Trophoblast cell (in vitro differentiated cells and primary cell): ENCODE measurements around the gene GATA3.

Experiments used
- DNase-seq, 2 donors: peaks; one replicate each; pipeline ENCODE4 v3.0.0-alpha.2; 2016
- H2AFZ ChIP-seq: 2 replicates; pipeline ENCODE4 v1.6.1; 2013; ENCODE audit warnings: low read length, moderate library complexity, mild to moderate bottlenecking; ENCODE audit not compliant: insufficient read depth, poor library complexity
- H2AK5ac ChIP-seq: 2 replicates; pipeline ENCODE4 v1.6.1; 2013; ENCODE audit warnings: mild to moderate bottlenecking, low read length
- H2BK120ac ChIP-seq: 2 replicates; pipeline ENCODE4 v1.6.1; 2013; ENCODE audit warnings: low read length, mild to moderate bottlenecking, moderate library complexity; ENCODE audit not compliant: insufficient read depth, poor library complexity
- H2BK12ac ChIP-seq: 2 replicates; pipeline ENCODE4 v1.6.1; 2013; ENCODE audit warnings: mild to moderate bottlenecking, low read length, moderate library complexity
- H2BK5ac ChIP-seq: 2 replicates; pipeline ENCODE4 v1.6.1; 2013; ENCODE audit warnings: low read length, low read depth, moderate library complexity, mild to moderate bottlenecking; ENCODE audit not compliant: poor library complexity
- H3K14ac ChIP-seq: 2 replicates; pipeline ENCODE4 v1.6.1; 2013; ENCODE audit warnings: mild to moderate bottlenecking, low read length
- H3K18ac ChIP-seq: 2 replicates; pipeline ENCODE4 v1.6.1; 2013; ENCODE audit warnings: mild to moderate bottlenecking, low read length
- H3K23ac ChIP-seq: 2 replicates; pipeline ENCODE4 v1.6.1; 2013; ENCODE audit warnings: low read length
- H3K27ac ChIP-seq: 2 replicates; pipeline ENCODE4 v1.5.1; 2013; ENCODE audit warnings: low read depth, mild to moderate bottlenecking, inconsistent platforms, low read length, moderate library complexity
- H3K27me3 ChIP-seq: 2 replicates; pipeline ENCODE4 v1.6.1; 2013; ENCODE audit warnings: inconsistent platforms, mild to moderate bottlenecking, low read length, moderate library complexity; ENCODE audit not compliant: insufficient read depth
- H3K36me3 ChIP-seq, 2 experiments: 1 replicate in 1 of 2; 2 replicates in 1 of 2; pipeline ENCODE4 v1.6.1; 2013; ENCODE audit warnings: low read length in 2 of 2, mild to moderate bottlenecking in 2 of 2, moderate library complexity in 1 of 2; ENCODE audit not compliant: insufficient read depth in 2 of 2, control insufficient read depth in 1 of 2
- H3K4ac ChIP-seq: 2 replicates; pipeline ENCODE4 v1.6.1; 2013; ENCODE audit warnings: low read depth, mild to moderate bottlenecking, low read length, moderate library complexity
- H3K4me1 ChIP-seq, 2 experiments: 1 replicate in 1 of 2; 2 replicates in 1 of 2; pipeline ENCODE4 v1.6.1; 2013; ENCODE audit warnings: low read length in 2 of 2, mild to moderate bottlenecking in 2 of 2, moderate library complexity in 1 of 2; ENCODE audit not compliant: insufficient read depth in 2 of 2, control insufficient read depth in 1 of 2
- H3K4me2 ChIP-seq: 2 replicates; pipeline ENCODE4 v1.6.1; 2013; ENCODE audit warnings: inconsistent platforms, mild to moderate bottlenecking, low read length, moderate library complexity
- H3K4me3 ChIP-seq: 2 replicates; pipeline ENCODE4 v1.5.1; 2013; ENCODE audit warnings: mild to moderate bottlenecking, low read depth, low read length, inconsistent platforms
- H3K79me1 ChIP-seq: one replicate; pipeline ENCODE4 v1.6.1; 2013; ENCODE audit warnings: low read length
- H3K79me2 ChIP-seq: 2 replicates; pipeline ENCODE4 v1.6.1; 2013; ENCODE audit warnings: low read length, mild to moderate bottlenecking; ENCODE audit not compliant: control insufficient read depth, insufficient read depth, poor library complexity
- H3K9ac ChIP-seq: 2 replicates; pipeline ENCODE4 v1.6.1; 2013; ENCODE audit warnings: mild to moderate bottlenecking, low read length
- H3K9me3 ChIP-seq: 2 replicates; pipeline ENCODE4 v1.6.1; 2013; ENCODE audit warnings: low read depth, mild to moderate bottlenecking, control low read depth, inconsistent platforms, low read length; ENCODE audit not compliant: insufficient read depth
- H4K12ac ChIP-seq: 2 replicates; pipeline ENCODE4 v1.6.1; 2013; ENCODE audit warnings: low read depth, mild to moderate bottlenecking, low read length, moderate library complexity
- H4K8ac ChIP-seq: 2 replicates; pipeline ENCODE4 v1.6.1; 2013; ENCODE audit warnings: low read depth, mild to moderate bottlenecking, low read length, moderate library complexity
- H4K91ac ChIP-seq: one replicate; pipeline ENCODE4 v1.6.1; 2013; ENCODE audit warnings: low read depth, mild to moderate bottlenecking, low read length, moderate library complexity
- WGBS: extraction: QIAGEN DNeasy Blood & Tissue Kit; methylation state at CpG from one replicate; pipeline ENCODE4 v1.1.7; 2013; ENCODE audit warnings: missing lambda C conversion rate; ENCODE audit not compliant: insufficient read length, insufficient coverage; ENCODE audit errors: extremely low coverage; 5-methylcytosine and 5-hydroxymethylcytosine counted together

The GATA3 gene

GRCh38 chr10:8055420-8056349 lies 1.2 kb downstream of the GATA3 start:
- H3K14ac ChIP-seq, result peak overlapping the region; percentile 96
- peak overlapping the region; percentile 98 for H3K18ac ChIP-seq
- peak overlapping the region; percentile 99 for H3K27ac ChIP-seq
- peaks cover 11 to 18% of the 10 kb centered on the region in 2 experiments for H3K4me1 ChIP-seq
- H2AFZ ChIP-seq, result peak overlapping the region; percentile 38
- DNase-seq, result peak in 1 of 2 donors; percentile 36
- peak overlapping the region; percentile 10 for H4K12ac ChIP-seq
- H3K4me2 ChIP-seq, result peak overlapping the region; percentile 71
- H2BK120ac ChIP-seq, result peak overlapping the region; percentile 84
- H2AK5ac ChIP-seq, result peak overlapping the region; percentile 33
- peak overlapping the region; percentile 99 for H3K4me3 ChIP-seq
- H3K27me3 ChIP-seq, result no peaks in the 10 kb centered on the region
- H3K4ac ChIP-seq, result peak overlapping the region; percentile 95
- peak overlapping the region; percentile 40 for H4K8ac ChIP-seq
- H3K9ac ChIP-seq, result peak overlapping the region; percentile 100
- peaks cover 35 to 38% of the 10 kb centered on the region in 2 experiments for H3K36me3 ChIP-seq
- peaks cover 84% of the 10 kb centered on the region for H3K79me1 ChIP-seq
- peak overlapping the region; percentile 83 for H4K91ac ChIP-seq
- H2BK5ac ChIP-seq, result peak overlapping the region; percentile 89
- peak overlapping the region; percentile 16 for H2BK12ac ChIP-seq
- no peaks in the 10 kb centered on the region for H3K9me3 ChIP-seq
- WGBS, result no CpG with 5 or more reads among the region's 85 CpGs
- H3K23ac ChIP-seq, result peak overlapping the region; percentile 87
- H3K79me2 ChIP-seq, result peaks cover 67% of the 10 kb centered on the region

GRCh38 chr10:8056378-8056777 lies 1.9 kb downstream of the GATA3 start:
- Histone ChIP-seq H3K79me1 (peaks cover 85% of the 10 kb centered on the region), H3K9me3 (no peaks in the 10 kb centered on the region), H3K14ac (peak overlapping the region; percentile 96), H2BK5ac (peak overlapping the region; percentile 89), H2AFZ (no peak overlapping the region), H4K12ac (no peak overlapping the region), H4K8ac (peak overlapping the region; percentile 40), H3K4me2 (peak overlapping the region; percentile 71), H3K4me3 (peak overlapping the region; percentile 99), H2BK120ac (peak overlapping the region; percentile 35), H3K4ac (peak overlapping the region; percentile 95), H3K23ac (no peak overlapping the region), H3K27me3 (no peaks in the 10 kb centered on the region), H2AK5ac (no peak overlapping the region), H4K91ac (no peak overlapping the region), H3K27ac (peak overlapping the region; percentile 99), H2BK12ac (no peak overlapping the region), H3K9ac (peak overlapping the region; percentile 100), H3K79me2 (peaks cover 68% of the 10 kb centered on the region), H3K4me1 (peaks cover 18 to 25% of the 10 kb centered on the region in 2 experiments), H3K18ac (peak overlapping the region; percentile 42), H3K36me3 (peaks cover 41 to 45% of the 10 kb centered on the region in 2 experiments)
- WGBS, result no CpG with 5 or more reads among the region's 6 CpGs
- no peak for DNase-seq

- peak overlapping the region; percentile 25 for H4K8ac ChIP-seq
- H4K12ac ChIP-seq, result no peak overlapping the region
- peak overlapping the region; percentile 99 for H3K27ac ChIP-seq
- H2AK5ac ChIP-seq, result no peak overlapping the region
- no peak overlapping the region for H2BK120ac ChIP-seq
- peaks cover 86% of the 10 kb centered on the region for H3K79me1 ChIP-seq
- no peaks in the 10 kb centered on the region for H3K9me3 ChIP-seq
- H3K36me3 ChIP-seq, result peaks cover 47 to 50% of the 10 kb centered on the region in 2 experiments
- no peaks in the 10 kb centered on the region for H3K27me3 ChIP-seq
- peak overlapping the region; percentile 95 for H3K4ac ChIP-seq
- H3K14ac ChIP-seq, result peak overlapping the region; percentile 36
- H2BK5ac ChIP-seq, result peak overlapping the region; percentile 75
- peak overlapping the region; percentile 71 for H3K4me2 ChIP-seq
- DNase-seq, result peak in 1 of 2 donors; percentile 22
- peak overlapping the region; percentile 20 for H3K18ac ChIP-seq
- peaks cover 70% of the 10 kb centered on the region for H3K79me2 ChIP-seq
- no peak overlapping the region for H2BK12ac ChIP-seq
- H3K9ac ChIP-seq, result peak overlapping the region; percentile 100
- no CpG with 5 or more reads among the region's 13 CpGs for WGBS
- no peak overlapping the region for H3K23ac ChIP-seq
- H3K4me1 ChIP-seq, result peaks cover 23 to 30% of the 10 kb centered on the region in 2 experiments
- peak overlapping the region; percentile 99 for H3K4me3 ChIP-seq
- no peak overlapping the region for H4K91ac ChIP-seq
- no peak overlapping the region for H2AFZ ChIP-seq
These were observed 2.4 kb downstream of the GATA3 start for GRCh38 chr10:8056871-8057331.

GRCh38 chr10:8057636-8058273 lies 3.3 kb downstream of the GATA3 start:
- WGBS, result no CpG with 5 or more reads among the region's 15 CpGs
- Histone ChIP-seq H3K9me3 (no peaks in the 10 kb centered on the region), H3K27ac (peak overlapping the region; percentile 99), H3K27me3 (no peaks in the 10 kb centered on the region), H4K8ac (peak overlapping the region; percentile 68), H3K4ac (peak overlapping the region; percentile 94), H3K4me3 (peak overlapping the region; percentile 64), H2BK12ac (peak overlapping the region; percentile 29), H3K79me1 (peaks cover 85% of the 10 kb centered on the region), H4K12ac (peak overlapping the region; percentile 34), H3K23ac (no peak overlapping the region), H3K9ac (peak overlapping the region; percentile 79), H2BK5ac (peak overlapping the region; percentile 73), H3K4me1 (peaks cover 26 to 35% of the 10 kb centered on the region in 2 experiments), H3K36me3 (peaks cover 51 to 57% of the 10 kb centered on the region in 2 experiments), H3K79me2 (peaks cover 72% of the 10 kb centered on the region), H3K18ac (peak overlapping the region; percentile 64), H2AFZ (no peak overlapping the region), H4K91ac (peak overlapping the region; percentile 56), H3K4me2 (peak overlapping the region; percentile 71), H2AK5ac (no peak overlapping the region), H3K14ac (peak overlapping the region; percentile 59), H2BK120ac (peak overlapping the region; percentile 45)
- peak in 1 of 2 donors; percentile 7 for DNase-seq
